ENCODE data around the gene HDHD5. TPM values are rescaled to one million over a fixed set of nuclear protein-coding genes. Genes with fewer than 3 reads are reported as not detected.

Gene HDHD5
- total and polyA plus RNA-seq, 2 of the 13 experiments (the other 11 are each of a cell fraction or from before 2014, with no cell fraction given) = not detected

DNA sequence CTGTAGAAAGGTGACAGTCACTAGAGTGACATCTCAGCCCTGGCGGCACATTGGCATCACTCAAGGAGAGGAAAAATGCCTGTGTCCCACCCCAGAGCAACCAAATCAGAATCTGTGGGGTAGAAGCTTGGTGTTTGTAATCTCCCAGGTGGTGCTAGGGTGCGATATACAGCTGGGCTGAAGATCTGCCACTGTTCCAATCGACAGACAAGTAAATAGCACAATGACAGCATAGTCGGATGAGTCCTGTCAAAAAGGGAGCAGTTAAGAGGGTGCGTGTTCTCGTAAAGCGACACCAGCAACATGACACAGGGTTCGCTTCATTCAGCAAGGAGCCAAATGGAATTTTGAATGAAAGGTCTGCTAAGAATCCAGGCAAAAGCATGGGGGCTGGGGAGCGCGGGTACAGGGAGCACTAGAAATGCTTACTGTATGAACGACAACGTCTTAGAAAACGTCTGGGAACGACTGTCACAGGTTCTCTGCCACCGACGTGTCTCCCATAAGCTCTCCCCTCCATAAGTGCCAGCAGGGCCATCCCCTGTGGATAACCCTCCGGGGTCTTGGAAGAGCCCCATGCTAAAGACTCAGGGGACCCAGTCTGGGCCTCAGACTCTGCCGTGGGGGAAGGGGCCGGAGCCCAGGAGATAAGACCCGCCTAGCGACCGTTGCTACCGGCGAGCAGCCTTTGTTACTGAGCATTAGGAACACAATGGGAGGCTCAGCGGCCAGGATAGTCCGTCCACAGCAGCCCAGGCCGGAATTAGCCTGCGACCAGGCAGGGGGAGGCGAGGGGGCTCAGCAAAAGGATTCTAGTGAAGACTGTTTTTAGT is 39.3 kb upstream of the HDHD5 start:
- H3K4me2 ChIP-seq (ENCODE audit: low read depth, low read length) = no peak overlapping the region
- FAIRE-seq (no peak), ATAC-seq (no peak), DNase-seq (ENCODE audit: low spot score) (no peak)
- POLR2A ChIA-PET = no interaction called here
- intact Hi-C loops (cut with micrococcal nuclease; ENCODE audit: unreplicated experiment) = no loop called here
- in situ Hi-C loops (cut with HindIII; ENCODE audit: extremely low pct_ligation_motif_present, low pct_unique_long_range_greater_than_20kb) = no loop called here
- H3K4me1 ChIP-seq (ENCODE audit: insufficient read depth, low read length) = peaks cover 12% of the 10 kb centered on the region
- no TSS peak for BruUV-seq (replicated peaks)
- H3K4me3 ChIP-seq (replicated peaks in 1 of 3; ENCODE audit: insufficient read depth in 1 of 3, low read depth in 2 of 3, low read length in 3 of 3) = no peak overlapping the region
- H4K20me1 ChIP-seq (ENCODE audit: insufficient read depth, low read length) = no peaks in the 10 kb centered on the region
- no peaks in the 10 kb centered on the region for H3K36me3 ChIP-seq (replicated peaks in 1 of 2; ENCODE audit: control insufficient read depth in 1 of 2, insufficient read depth in 2 of 2, low read length in 2 of 2)
- no peak overlapping the region for H2AFZ ChIP-seq (ENCODE audit: low read length)
- no peak overlapping the region for H3K27ac ChIP-seq (ENCODE audit: extremely low read length, insufficient read depth, low read length)
- no peaks in the 10 kb centered on the region for H3K9me3 ChIP-seq (ENCODE audit: low read length)
- TF ChIP-seq BRD4 (CRISPR knock-in tag; IDR thresholded peaks at IDR 0.05) = no peak
- no peak for TF ChIP-seq ZNF598 (CRISPR knock-in tag; IDR thresholded peaks at IDR 0.05; ENCODE audit: borderline replicate concordance)
- TF ChIP-seq KLF11 (CRISPR knock-in tag; IDR thresholded peaks at IDR 0.05) = no peak
- TF ChIP-seq, protein P1, sequence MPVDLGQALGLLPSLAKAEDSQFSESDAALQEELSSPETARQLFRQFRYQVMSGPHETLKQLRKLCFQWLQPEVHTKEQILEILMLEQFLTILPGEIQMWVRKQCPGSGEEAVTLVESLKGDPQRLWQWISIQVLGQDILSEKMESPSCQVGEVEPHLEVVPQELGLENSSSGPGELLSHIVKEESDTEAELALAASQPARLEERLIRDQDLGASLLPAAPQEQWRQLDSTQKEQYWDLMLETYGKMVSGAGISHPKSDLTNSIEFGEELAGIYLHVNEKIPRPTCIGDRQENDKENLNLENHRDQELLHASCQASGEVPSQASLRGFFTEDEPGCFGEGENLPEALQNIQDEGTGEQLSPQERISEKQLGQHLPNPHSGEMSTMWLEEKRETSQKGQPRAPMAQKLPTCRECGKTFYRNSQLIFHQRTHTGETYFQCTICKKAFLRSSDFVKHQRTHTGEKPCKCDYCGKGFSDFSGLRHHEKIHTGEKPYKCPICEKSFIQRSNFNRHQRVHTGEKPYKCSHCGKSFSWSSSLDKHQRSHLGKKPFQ (CRISPR knock-in tag; IDR thresholded peaks at IDR 0.05; ENCODE audit: insufficient replicate concordance) = no peak
- TF ChIP-seq, protein P2, sequence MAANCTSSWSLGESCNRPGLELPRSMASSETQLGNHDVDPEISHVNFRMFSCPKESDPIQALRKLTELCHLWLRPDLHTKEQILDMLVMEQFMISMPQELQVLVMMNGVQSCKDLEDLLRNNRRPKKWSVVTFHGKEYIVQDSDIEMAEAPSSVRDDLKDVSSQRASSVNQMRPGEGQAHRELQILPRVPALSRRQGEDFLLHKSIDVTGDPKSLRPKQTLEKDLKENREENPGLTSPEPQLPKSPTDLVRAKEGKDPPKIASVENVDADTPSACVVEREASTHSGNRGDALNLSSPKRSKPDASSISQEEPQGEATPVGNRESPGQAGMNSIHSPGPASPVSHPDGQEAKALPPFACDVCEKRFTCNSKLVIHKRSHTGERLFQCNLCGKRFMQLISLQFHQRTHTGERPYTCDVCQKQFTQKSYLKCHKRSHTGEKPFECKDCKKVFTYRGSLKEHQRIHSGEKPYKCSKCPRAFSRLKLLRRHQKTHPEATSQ (CRISPR knock-in tag; IDR thresholded peaks at IDR 0.05; ENCODE audit: borderline replicate concordance) = no peak
- TF ChIP-seq, protein P3, sequence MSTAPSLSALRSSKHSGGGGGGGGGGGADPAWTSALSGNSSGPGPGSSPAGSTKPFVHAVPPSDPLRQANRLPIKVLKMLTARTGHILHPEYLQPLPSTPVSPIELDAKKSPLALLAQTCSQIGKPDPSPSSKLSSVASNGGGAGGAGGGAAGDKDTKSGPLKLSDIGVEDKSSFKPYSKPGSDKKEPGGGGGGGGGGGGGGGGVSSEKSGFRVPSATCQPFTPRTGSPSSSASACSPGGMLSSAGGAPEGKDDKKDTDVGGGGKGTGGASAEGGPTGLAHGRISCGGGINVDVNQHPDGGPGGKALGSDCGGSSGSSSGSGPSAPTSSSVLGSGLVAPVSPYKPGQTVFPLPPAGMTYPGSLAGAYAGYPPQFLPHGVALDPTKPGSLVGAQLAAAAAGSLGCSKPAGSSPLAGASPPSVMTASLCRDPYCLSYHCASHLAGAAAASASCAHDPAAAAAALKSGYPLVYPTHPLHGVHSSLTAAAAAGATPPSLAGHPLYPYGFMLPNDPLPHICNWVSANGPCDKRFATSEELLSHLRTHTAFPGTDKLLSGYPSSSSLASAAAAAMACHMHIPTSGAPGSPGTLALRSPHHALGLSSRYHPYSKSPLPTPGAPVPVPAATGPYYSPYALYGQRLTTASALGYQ (CRISPR knock-in tag; IDR thresholded peaks at IDR 0.05) = no peak
- TF ChIP-seq ZKSCAN1 (IDR thresholded peaks at IDR 0.05; ENCODE audit: low read length) = no peak
- TF ChIP-seq RXRA (CRISPR knock-in tag; IDR thresholded peaks at IDR 0.05) = no peak
- TF ChIP-seq, protein P4, sequence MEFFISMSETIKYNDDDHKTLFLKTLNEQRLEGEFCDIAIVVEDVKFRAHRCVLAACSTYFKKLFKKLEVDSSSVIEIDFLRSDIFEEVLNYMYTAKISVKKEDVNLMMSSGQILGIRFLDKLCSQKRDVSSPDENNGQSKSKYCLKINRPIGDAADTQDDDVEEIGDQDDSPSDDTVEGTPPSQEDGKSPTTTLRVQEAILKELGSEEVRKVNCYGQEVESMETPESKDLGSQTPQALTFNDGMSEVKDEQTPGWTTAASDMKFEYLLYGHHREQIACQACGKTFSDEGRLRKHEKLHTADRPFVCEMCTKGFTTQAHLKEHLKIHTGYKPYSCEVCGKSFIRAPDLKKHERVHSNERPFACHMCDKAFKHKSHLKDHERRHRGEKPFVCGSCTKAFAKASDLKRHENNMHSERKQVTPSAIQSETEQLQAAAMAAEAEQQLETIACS (CRISPR knock-in tag; IDR thresholded peaks at IDR 0.05) = no peak
- TF ChIP-seq SAFB2 (CRISPR knock-in tag; IDR thresholded peaks at IDR 0.05; ENCODE audit: borderline replicate concordance, low read depth) = no peak
- no peak for TF ChIP-seq EEA1 (CRISPR knock-in tag; IDR thresholded peaks at IDR 0.05; ENCODE audit: borderline replicate concordance)
- no peak for TF ChIP-seq HMG20B (CRISPR knock-in tag; conservative IDR thresholded peaks at IDR 0.05)
- TF ChIP-seq HNRNPH1 (optimal IDR thresholded peaks at IDR 0.05; ENCODE audit: low read depth, low read length) = no peak
- no peak for TF ChIP-seq ZNF720 (CRISPR knock-in tag; IDR thresholded peaks at IDR 0.05)
- no peak for TF ChIP-seq SRSF4 (IDR thresholded peaks at IDR 0.05; ENCODE audit: low read depth, low read length, poor library complexity, severe bottlenecking)
- TF ChIP-seq, protein P5, sequence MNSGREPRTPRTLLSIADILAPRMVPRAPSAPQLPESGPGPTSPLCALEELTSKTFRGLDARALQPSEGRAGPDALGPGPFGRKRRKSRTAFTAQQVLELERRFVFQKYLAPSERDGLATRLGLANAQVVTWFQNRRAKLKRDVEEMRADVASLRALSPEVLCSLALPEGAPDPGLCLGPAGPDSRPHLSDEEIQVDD (CRISPR knock-in tag; IDR thresholded peaks at IDR 0.05; ENCODE audit: borderline replicate concordance) = no peak
- TF ChIP-seq ELF1 (CRISPR knock-in tag; IDR thresholded peaks at IDR 0.05) = no peak
- no peak for TF ChIP-seq ZMAT3 (CRISPR knock-in tag; conservative IDR thresholded peaks at IDR 0.05)
- CTCF ChIA-PET (ENCODE audit: low intra/inter-chr PET ratio, low total read pairs) = no interaction called here
- WGBS (ENCODE audit: low lambda C conversion rate) = 55% methylated on average over 29 of the region's 29 CpGs
- no peak overlapping the region for H3K9ac ChIP-seq (ENCODE audit: insufficient read depth, low read depth, low read length)
- H3K79me2 ChIP-seq (ENCODE audit: insufficient read depth, low read length) = no peaks in the 10 kb centered on the region
- H3K27me3 ChIP-seq (ENCODE audit: control insufficient read depth in 1 of 2, insufficient read depth in 2 of 2, low read length in 2 of 2) = no peaks in the 10 kb centered on the region

Measured in HepG2 (cell line).